Measurements from ENCODE around the gene SLC9A7.

DNA sequence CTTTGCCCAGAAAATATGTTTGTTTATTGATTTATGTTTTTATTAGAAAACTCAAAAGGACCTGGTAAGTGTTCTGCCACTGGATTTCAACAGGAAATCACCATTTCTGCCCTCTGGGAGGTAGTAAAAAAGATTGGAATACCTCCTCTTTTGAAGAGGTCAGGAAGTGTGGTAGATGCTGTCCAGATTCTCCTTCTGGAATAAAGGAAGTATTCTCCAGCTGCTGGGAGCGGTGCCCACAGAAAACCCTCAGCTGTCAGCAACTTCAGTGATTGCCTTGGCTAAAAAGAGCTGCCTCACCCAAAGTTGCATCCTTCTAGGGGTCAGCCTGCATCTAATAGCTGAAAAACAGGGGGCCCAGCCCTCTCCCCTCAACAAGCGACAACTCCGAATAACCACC lies 199.9 kb downstream of the SLC9A7 start:
- no peak for TF ChIP-seq POLR2AphosphoS5 (IDR thresholded peaks at IDR 0.05; ENCODE audit: low read depth, low read length)
- TF ChIP-seq TAF1 (IDR thresholded peaks at IDR 0.05; ENCODE audit: borderline replicate concordance, insufficient read depth, low read length), result no peak
- TF ChIP-seq SIN3A (IDR thresholded peaks at IDR 0.05; ENCODE audit: borderline replicate concordance, insufficient read depth, low read length), result no peak
